Gastroesophageal sphincter (tissue), 4 donors: ENCODE measurements around the gene RCVRN. TPM values are rescaled to one million over a fixed set of nuclear protein-coding genes. Genes with fewer than 3 reads are reported as not detected.

ENCODE experiments used
- ATAC-seq: fragments of 150-250 bp; one replicate; pipeline ENCODE4 v1.9.1; 2016; ENCODE audit warnings: mild to moderate bottlenecking, moderate library complexity
- H3K27ac ChIP-seq, 4 donors: fragments of 200-600 bp; sonication (generic) in 3 of 4; 1 replicate in 3 of 4; 2 replicates in 1 of 4; pipeline ENCODE4 v1.5.1; 2016 to 2019
- H3K27me3 ChIP-seq: fragments of 200-600 bp; sonication (generic); one replicate; pipeline ENCODE4 v1.5.1; 2019
- H3K36me3 ChIP-seq, 2 donors: fragments of 200-600 bp; sonication (generic); one replicate each; pipeline ENCODE4 v1.5.1; 2019; ENCODE audit warnings: control low read depth in 1 of 2
- H3K4me1 ChIP-seq, 3 donors: fragments of 200-600 bp; sonication (generic); 1 replicate in 2 of 3; 2 replicates in 1 of 3; pipeline ENCODE4 v1.5.1; 2016 to 2019; ENCODE audit warnings: control low read depth in 2 of 3
- H3K4me3 ChIP-seq, 2 donors: fragments of 200-600 bp; sonication (generic); one replicate each; pipeline ENCODE4 v1.5.1; 2019; ENCODE audit warnings: mild to moderate bottlenecking in 1 of 2, moderate library complexity in 1 of 2
- H3K9me3 ChIP-seq, 3 donors: fragments of 200-600 bp; sonication (generic); one replicate each; pipeline ENCODE4 v1.5.1; 2017 to 2019; ENCODE audit warnings: control low read depth in 2 of 3
- CTCF ChIP-seq, 4 experiments: fragments of 200-600 bp in 2 of 4; fragments of 450-650 bp in 2 of 4; sonication (generic) in 1 of 4; IDR thresholded peaks; one replicate each; pipeline ENCODE4 v1.5.1; 2017 to 2019; ENCODE audit warnings: antibody characterized with exemption in 4 of 4, mild to moderate bottlenecking in 2 of 4, moderate library complexity in 2 of 4
- EP300 ChIP-seq: sonication (generic); formaldehyde crosslinking; IDR thresholded peaks from one replicate; pipeline ENCODE4 v1.6.1; 2017; ENCODE audit warnings: antibody characterized with exemption, mild to moderate bottlenecking
- POLR2A ChIP-seq, 2 donors: fragments of 450-650 bp; IDR thresholded peaks; one replicate each; pipeline ENCODE4 v1.6.1; 2017; ENCODE audit warnings: antibody characterized with exemption in 2 of 2, mild to moderate bottlenecking in 2 of 2, moderate library complexity in 1 of 2
- POLR2AphosphoS5 ChIP-seq: sonication (generic); formaldehyde crosslinking; IDR thresholded peaks from one replicate; pipeline ENCODE4 v1.6.1; 2017; ENCODE audit warnings: antibody characterized with exemption
- WGBS, 2 donors: methylation state at CpG; one replicate each; pipeline ENCODE4 v1.1.5; 2018; ENCODE audit warnings: low coverage in 1 of 2; 5-methylcytosine and 5-hydroxymethylcytosine counted together
- total RNA-seq, 4 donors: library from RNA; depleted of rRNA; stranded (reverse); fragments of >200 nt; gene quantifications; one replicate each; pipeline ENCODE4 v1.1.0, GENCODE V29; 2016

Gene RCVRN
- total RNA-seq, 4 donors from 2014 or later = 0.27 to 0.81 (median 0.32) TPM; not detected in 1

GRCh38 chr17:9918352-9918751, 13.3 kb upstream of the RCVRN start:
- H3K27me3 ChIP-seq = no peaks in the 10 kb centered on the region
- no peaks in the 10 kb centered on the region for H3K4me1 ChIP-seq
- ATAC-seq = no peak
- WGBS, 2 donors = 91% methylated on average over 4 of the region's 8 CpGs; no CpG with 5 or more reads in 1 of the 2 donors
- peaks cover 0 to 64% of the 10 kb centered on the region in 2 donors for H3K36me3 ChIP-seq
- no peaks in the 10 kb centered on the region for H3K9me3 ChIP-seq
- no peak for TF ChIP-seq EP300
- no peak for TF ChIP-seq CTCF (IDR thresholded peaks at IDR 0.05)
- TF ChIP-seq POLR2A (IDR thresholded peaks at IDR 0.05) = no peak
- TF ChIP-seq POLR2AphosphoS5 = no peak
- no peak overlapping the region for H3K27ac ChIP-seq
- no peak overlapping the region for H3K4me3 ChIP-seq

GRCh38 chr17:9917801-9918200, 12.7 kb upstream of the RCVRN start:
- no peak for TF ChIP-seq CTCF (IDR thresholded peaks at IDR 0.05)
- TF ChIP-seq EP300 = no peak
- TF ChIP-seq POLR2AphosphoS5 = no peak
- no peak for TF ChIP-seq POLR2A (IDR thresholded peaks at IDR 0.05)
- no peaks in the 10 kb centered on the region for H3K27me3 ChIP-seq
- no peaks in the 10 kb centered on the region for H3K4me1 ChIP-seq
- peaks cover 0 to 67% of the 10 kb centered on the region in 2 donors for H3K36me3 ChIP-seq
- no peaks in the 10 kb centered on the region for H3K9me3 ChIP-seq
- no peak for ATAC-seq
- WGBS, 2 donors = 62% methylated on average over 2 of the region's 19 CpGs; no CpG with 5 or more reads in 1 of the 2 donors
- H3K27ac ChIP-seq = no peak overlapping the region
- no peak overlapping the region for H3K4me3 ChIP-seq

DNA sequence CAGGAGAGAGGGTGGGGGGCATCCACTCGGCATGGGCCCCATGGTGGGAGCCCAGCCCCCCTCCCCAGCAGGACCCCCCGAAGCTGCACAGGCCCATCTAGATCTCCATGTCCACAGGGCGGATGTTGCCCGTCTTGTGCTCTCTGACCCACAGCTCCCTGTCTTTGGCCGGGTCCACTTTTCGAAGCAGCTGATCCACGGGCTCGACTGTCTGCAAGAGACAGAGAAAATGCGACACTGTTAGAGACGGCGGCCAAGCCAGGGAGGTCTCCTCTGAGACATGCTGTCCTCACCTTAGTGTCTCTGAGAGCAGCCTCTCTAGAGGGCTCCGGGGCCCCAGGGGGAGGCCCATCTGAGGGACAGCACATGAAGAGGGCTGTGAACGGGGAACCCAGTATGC, 12.1 kb upstream of the RCVRN start:
- H3K4me1 ChIP-seq = no peaks in the 10 kb centered on the region
- no peaks in the 10 kb centered on the region for H3K9me3 ChIP-seq
- no peak for TF ChIP-seq EP300
- TF ChIP-seq POLR2A (IDR thresholded peaks at IDR 0.05) = no peak
- TF ChIP-seq POLR2AphosphoS5 = no peak
- no peak for TF ChIP-seq CTCF (IDR thresholded peaks at IDR 0.05)
- no peak for ATAC-seq
- peaks cover 0 to 65% of the 10 kb centered on the region in 2 donors for H3K36me3 ChIP-seq
- no peak overlapping the region for H3K4me3 ChIP-seq
- no peaks in the 10 kb centered on the region for H3K27me3 ChIP-seq
- 63% methylated on average over 4 of the region's 13 CpGs; no CpG with 5 or more reads in 1 of the 2 donors for WGBS, 2 donors
- no peak overlapping the region for H3K27ac ChIP-seq

DNA sequence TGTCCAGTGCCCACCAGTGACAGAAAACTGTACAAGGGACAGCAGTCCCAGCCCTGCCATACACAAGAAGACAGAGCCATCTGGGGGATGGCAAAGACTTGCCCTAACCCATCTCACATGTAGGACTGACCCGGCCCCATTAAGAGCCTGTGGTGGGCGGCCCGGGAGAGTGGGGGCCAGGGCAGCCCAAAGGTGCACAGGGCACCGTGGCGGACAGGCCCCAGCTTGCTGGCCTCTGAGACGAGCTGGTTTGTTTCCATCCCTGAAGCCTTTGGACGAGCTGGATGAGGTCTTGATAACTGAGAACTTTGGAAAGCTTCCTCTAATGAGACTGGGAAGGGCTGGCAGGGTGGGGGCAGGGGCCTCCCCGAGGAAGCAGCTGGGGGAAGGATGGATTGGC, 11.0 kb upstream of the RCVRN start:
- no peak for TF ChIP-seq EP300
- no peak for TF ChIP-seq POLR2AphosphoS5
- no peak for ATAC-seq
- Histone ChIP-seq H3K27me3 (no peaks in the 10 kb centered on the region), H3K4me3 (no peak overlapping the region), H3K36me3 (peaks cover 0 to 62% of the 10 kb centered on the region in 2 donors), H3K9me3 (no peaks in the 10 kb centered on the region), H3K4me1 (no peaks in the 10 kb centered on the region), H3K27ac (no peak overlapping the region)
- WGBS, 2 donors = 60% methylated on average over 1 of the region's 8 CpGs; no CpG with 5 or more reads in 1 of the 2 donors

DNA sequence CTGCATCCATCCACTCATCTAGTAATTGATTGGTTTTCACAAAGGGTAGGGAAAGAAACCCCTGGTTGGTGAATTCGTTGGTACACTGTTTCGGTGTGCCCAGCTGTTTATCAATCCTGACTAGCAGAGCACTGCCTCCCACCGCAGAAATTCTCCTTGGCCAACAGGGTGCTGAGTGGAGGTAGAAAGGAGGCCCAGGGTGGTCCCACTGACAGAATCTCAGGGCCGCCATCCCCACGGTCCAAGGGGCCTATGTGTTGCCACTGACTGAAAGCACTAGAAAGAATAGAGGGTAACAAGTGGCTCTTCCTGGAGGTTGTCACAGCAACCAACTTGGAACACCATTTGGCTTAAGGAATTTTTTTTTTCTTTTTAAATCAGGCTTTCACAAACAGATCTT, 8.4 kb upstream of the RCVRN start:
- Histone ChIP-seq H3K4me3 (no peak overlapping the region), H3K27me3 (no peaks in the 10 kb centered on the region), H3K36me3 (peaks cover 0 to 49% of the 10 kb centered on the region in 2 donors), H3K9me3 (no peaks in the 10 kb centered on the region), H3K27ac (no peak overlapping the region), H3K4me1 (peaks cover 0 to 2% (median 0%) of the 10 kb centered on the region in 3 donors)
- TF ChIP-seq EP300 (no peak), POLR2A (IDR thresholded peaks at IDR 0.05) (no peak), POLR2AphosphoS5 (no peak), CTCF (IDR thresholded peaks at IDR 0.05) (no peak)
- WGBS, 2 donors = 56 to 93% methylated on average over 2 to 3 of the region's 5 CpGs
- ATAC-seq = no peak
